Stimulated activated CD8-positive, alpha-beta memory T cell treated with anti-CD3 and anti-CD28 coated beads, Interleukin-12 subunit alpha, Interleukin-12 subunit beta, amount 100 ng/mL, for 24 hours (primary cell): ENCODE data around the gene OFD1.
"Not testable (repeated sequence)": the region's sequence is repeated elsewhere in the genome, so short reads cannot be mapped to it uniquely, and the experiment has no call there.

Experiments
- DNase-seq: peaks from one replicate; pipeline ENCODE4 v3.0.0-alpha.2; 2020; ENCODE audit errors: extremely low read depth

Gene OFD1

GRCh38 chrX:13702111-13702789, 32.3 kb upstream of the OFD1 start:
- DNase-seq = no peak

- DNase-seq = no peak
Measured at GRCh38 chrX:13703135-13703534, 31.4 kb upstream of the OFD1 start.

GRCh38 chrX:13703589-13703988, 31.0 kb upstream of the OFD1 start:
- no peak for DNase-seq

GRCh38 chrX:13711141-13711540, 23.4 kb upstream of the OFD1 start:
- no peak for DNase-seq

- no peak for DNase-seq
Measured at GRCh38 chrX:13716455-13716854, 18.1 kb upstream of the OFD1 start.

- DNase-seq = no peak
Measured at GRCh38 chrX:13716905-13717304, 17.6 kb upstream of the OFD1 start.

GRCh38 chrX:13717700-13718472, 16.7 kb upstream of the OFD1 start:
- DNase-seq = no peak

- no peak for DNase-seq
Measured at GRCh38 chrX:13719192-13719856, 15.2 kb upstream of the OFD1 start.

- DNase-seq = no peak
Measured at GRCh38 chrX:13721371-13721770, 13.2 kb upstream of the OFD1 start.

- no peak for DNase-seq
Measured at GRCh38 chrX:13721819-13722519, 12.6 kb upstream of the OFD1 start.

- not testable (repeated sequence) for DNase-seq
Measured at GRCh38 chrX:13724878-13725277, 9.7 kb upstream of the OFD1 start.

GRCh38 chrX:13726583-13726982, 8.0 kb upstream of the OFD1 start:
- DNase-seq = not testable (repeated sequence)

- not testable (repeated sequence) for DNase-seq
Measured at GRCh38 chrX:13730523-13730922, 4.0 kb upstream of the OFD1 start.

- DNase-seq = no peak
Measured at GRCh38 chrX:13732246-13733067, 2.1 kb upstream of the OFD1 start.

GRCh38 chrX:13733506-13733905, 1.0 kb upstream of the OFD1 start:
- DNase-seq = no peak

- no peak for DNase-seq
Measured at GRCh38 chrX:13741695-13742094, 7.1 kb downstream of the OFD1 start.

- no peak for DNase-seq
Measured at GRCh38 chrX:13742397-13743176, 8.0 kb downstream of the OFD1 start.

GRCh38 chrX:13747836-13748235, 13.3 kb downstream of the OFD1 start:
- DNase-seq = no peak

GRCh38 chrX:13748486-13748885, 13.9 kb downstream of the OFD1 start:
- DNase-seq = no peak

GRCh38 chrX:13750204-13750603, 15.7 kb downstream of the OFD1 start:
- DNase-seq = no peak

- DNase-seq = no peak
Measured at GRCh38 chrX:13750812-13751211, 16.3 kb downstream of the OFD1 start.
